ENCODE measurements around the gene FCRLA. TPM values are rescaled to one million over a fixed set of nuclear protein-coding genes. Genes with fewer than 3 reads are reported as not detected.

Gene FCRLA
- total RNA-seq, 2 donors from 2014 or later = 0.30 to 0.50 TPM

DNA sequence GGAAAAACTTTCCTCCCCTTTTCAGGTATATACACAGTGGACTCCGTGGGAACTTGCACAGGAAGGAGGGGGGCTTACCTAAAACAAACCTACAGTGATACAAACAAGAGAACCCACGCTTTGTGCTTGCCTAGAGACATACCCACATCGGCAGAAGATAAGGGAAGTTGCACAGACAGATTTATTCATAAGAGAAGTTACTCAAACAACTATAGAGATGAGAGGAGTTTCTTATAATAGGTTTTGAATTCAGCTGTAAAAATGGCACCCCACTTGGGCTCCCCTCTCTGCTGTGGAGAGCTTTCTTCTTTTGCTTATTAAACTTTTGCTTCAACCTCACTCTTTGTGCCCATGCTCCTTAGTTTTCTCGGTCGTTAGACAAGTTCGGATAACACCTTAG is 40.8 kb downstream of the FCRLA start:
- no peak for DNase-seq
- TF ChIP-seq, protein P1, sequence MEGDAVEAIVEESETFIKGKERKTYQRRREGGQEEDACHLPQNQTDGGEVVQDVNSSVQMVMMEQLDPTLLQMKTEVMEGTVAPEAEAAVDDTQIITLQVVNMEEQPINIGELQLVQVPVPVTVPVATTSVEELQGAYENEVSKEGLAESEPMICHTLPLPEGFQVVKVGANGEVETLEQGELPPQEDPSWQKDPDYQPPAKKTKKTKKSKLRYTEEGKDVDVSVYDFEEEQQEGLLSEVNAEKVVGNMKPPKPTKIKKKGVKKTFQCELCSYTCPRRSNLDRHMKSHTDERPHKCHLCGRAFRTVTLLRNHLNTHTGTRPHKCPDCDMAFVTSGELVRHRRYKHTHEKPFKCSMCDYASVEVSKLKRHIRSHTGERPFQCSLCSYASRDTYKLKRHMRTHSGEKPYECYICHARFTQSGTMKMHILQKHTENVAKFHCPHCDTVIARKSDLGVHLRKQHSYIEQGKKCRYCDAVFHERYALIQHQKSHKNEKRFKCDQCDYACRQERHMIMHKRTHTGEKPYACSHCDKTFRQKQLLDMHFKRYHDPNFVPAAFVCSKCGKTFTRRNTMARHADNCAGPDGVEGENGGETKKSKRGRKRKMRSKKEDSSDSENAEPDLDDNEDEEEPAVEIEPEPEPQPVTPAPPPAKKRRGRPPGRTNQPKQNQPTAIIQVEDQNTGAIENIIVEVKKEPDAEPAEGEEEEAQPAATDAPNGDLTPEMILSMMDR (IDR thresholded peaks at IDR 0.05) = no peak
- Histone ChIP-seq H3K9ac (ENCODE audit: low read depth in 2 of 2, low read length in 2 of 2) (no peak overlapping the region), H3K4me3 (no peak overlapping the region), H3K36me3 (peaks cover 6% of the 10 kb centered on the region), H3K27me3 (no peaks in the 10 kb centered on the region), H3K4me1 (no peaks in the 10 kb centered on the region), H3K27ac (no peak overlapping the region), H3K9me3 (no peaks in the 10 kb centered on the region)
- intact Hi-C loops (cut with DNase I) = no loop called here

DNA sequence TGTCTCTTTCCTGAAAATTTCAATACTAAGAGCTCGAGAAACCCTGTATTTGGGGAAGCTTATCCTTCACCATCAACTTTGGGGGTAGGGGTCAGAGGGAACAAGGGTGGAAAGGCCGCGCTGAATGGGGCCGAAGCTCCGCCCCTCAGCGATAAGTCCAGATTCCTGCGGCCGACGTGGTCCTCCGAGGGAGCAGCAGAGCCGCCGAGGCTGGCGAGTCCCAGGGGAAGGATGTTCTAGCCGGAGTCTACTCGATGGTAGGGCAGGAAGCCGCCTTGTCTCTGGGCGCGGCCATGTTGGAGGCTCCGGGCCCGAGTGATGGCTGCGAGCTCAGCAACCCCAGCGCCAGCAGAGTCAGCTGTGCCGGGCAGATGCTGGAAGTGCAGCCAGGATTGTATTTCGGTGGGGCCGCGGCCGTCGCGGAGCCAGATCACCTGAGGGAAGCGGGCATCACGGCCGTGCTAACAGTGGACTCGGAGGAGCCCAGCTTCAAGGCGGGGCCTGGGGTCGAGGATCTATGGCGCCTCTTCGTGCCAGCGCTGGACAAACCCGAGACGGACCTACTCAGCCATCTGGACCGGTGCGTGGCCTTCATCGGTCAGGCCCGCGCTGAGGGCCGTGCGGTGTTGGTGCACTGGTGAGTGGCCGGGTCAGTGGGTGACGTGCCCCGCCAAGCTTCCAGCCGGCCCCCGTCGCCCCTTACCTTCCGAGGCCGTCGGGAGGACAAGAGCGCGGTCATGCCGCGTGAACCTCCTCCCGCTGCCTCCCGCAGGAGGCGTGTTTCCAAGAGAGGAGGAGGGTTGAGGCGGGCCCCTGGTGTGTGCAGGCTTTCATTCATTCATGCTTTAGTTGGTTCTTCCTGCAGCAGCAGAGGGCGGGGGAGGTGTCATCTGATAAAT is 42.7 kb downstream of the FCRLA start, which contains the start of gene DUSP12:
Gene DUSP12, plus strand, starts transcription at position 278 of the 899 bp plus-strand sequence. Its CDS starts 16 bp downstream, at position 294.
- DNase-seq = peak; percentile 94
- no peaks in the 10 kb centered on the region for H3K9me3 ChIP-seq
- intact Hi-C loops (cut with DNase I) = no loop called here
- no peaks in the 10 kb centered on the region for H3K4me1 ChIP-seq
- TF ChIP-seq, protein P1 (IDR thresholded peaks at IDR 0.05) = no peak
- H3K27me3 ChIP-seq = no peaks in the 10 kb centered on the region
- peak within 1 kb of the TSS; percentile 85 for H3K27ac ChIP-seq
- peak within 1 kb of the TSS; percentile 80 for H3K4me3 ChIP-seq
- H3K36me3 ChIP-seq = peaks cover 6% of the 10 kb centered on the region
- H3K9ac ChIP-seq (ENCODE audit: low read depth in 2 of 2, low read length in 2 of 2) = peak within 1 kb of the TSS; percentile 93 to 95

DNA sequence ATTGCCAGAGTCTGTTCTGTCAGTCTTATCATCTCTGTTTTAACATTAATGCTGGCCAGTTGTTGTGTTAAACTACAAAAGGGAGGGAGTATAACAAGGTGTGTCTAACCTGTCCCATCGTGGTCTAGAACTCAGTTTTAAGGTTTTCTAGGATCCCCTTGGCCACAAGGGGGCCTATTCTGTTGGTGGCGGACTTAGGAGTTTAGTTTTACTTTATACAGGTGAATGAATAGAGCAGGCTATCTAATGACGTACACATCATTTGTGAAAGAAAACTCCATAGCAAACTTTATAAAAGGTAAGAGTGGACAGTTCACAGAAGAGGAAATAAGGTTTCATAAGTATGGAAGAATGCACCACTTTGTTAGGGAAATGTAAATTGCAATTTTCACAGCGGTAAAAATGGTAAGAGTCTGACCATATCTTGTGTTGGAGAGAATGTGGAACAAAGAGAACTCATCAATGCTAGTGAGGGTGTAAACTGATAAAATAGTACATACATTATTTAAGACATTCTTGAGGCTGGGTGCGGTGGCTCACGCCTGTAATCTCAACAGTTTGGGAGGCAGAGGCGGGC is 56.6 kb downstream of the FCRLA start:
- no peaks in the 10 kb centered on the region for H3K4me1 ChIP-seq

More for the DNA sequence above, 56.6 kb downstream of the FCRLA start:
- peak; percentile 36 for DNase-seq
- H3K36me3 ChIP-seq = no peaks in the 10 kb centered on the region
- H3K4me3 ChIP-seq = no peak overlapping the region
- no peak overlapping the region for H3K9ac ChIP-seq (ENCODE audit: low read depth in 2 of 2, low read length in 2 of 2)
- H3K27me3 ChIP-seq = no peaks in the 10 kb centered on the region
- no peaks in the 10 kb centered on the region for H3K9me3 ChIP-seq
- TF ChIP-seq, protein P1 (IDR thresholded peaks at IDR 0.05) = peak; percentile 52
- intact Hi-C loops (cut with DNase I) = no loop called here
- H3K27ac ChIP-seq = no peak overlapping the region

Other genes with a start within 250 kb of the FCRLA start
- gene FCGR2A, start 201.8 kb upstream of the FCRLA start, total RNA-seq = 10 to 100 TPM in 1 of 2 donors, 1 to 10 TPM in 1; 4.5 to 14.0 TPM
- 1 to 10 TPM; 1.0 to 3.6 TPM for gene HSPA6, start 182.7 kb upstream of the FCRLA start, total RNA-seq
- gene FCGR3A, start 157.4 kb upstream of the FCRLA start, total RNA-seq = 10 to 100 TPM in 1 of 2 donors, 1 to 10 TPM in 1; 3.2 to 10.1 TPM
- gene FCGR3B, start 76.1 kb upstream of the FCRLA start, total RNA-seq = 1 to 10 TPM in 1 of 2 donors, under 1 TPM in 1; 0.22 to 2.4 TPM
- 1 to 10 TPM; 1.3 to 8.9 TPM for gene FCGR2B, start 44.1 kb upstream of the FCRLA start, total RNA-seq
- under 1 TPM in 1 of 2 donors, not detected in 1; 0.16 TPM for gene FCRLB, start 14.3 kb downstream of the FCRLA start, total RNA-seq
- 10 to 100 TPM; 10.5 to 17.7 TPM for gene DUSP12, start 42.6 kb downstream of the FCRLA start, total RNA-seq
- 10 to 100 TPM; 19.6 to 24.2 TPM for gene ATF6, start 59.1 kb downstream of the FCRLA start, total RNA-seq

Measured in colonic mucosa (tissue), 4 donors.